Stimulated activated CD4-positive, alpha-beta T cell treated with anti-CD3 and anti-CD28 coated beads, Interleukin-15, amount 100 ng/mL, for 24 hours (primary cell): ENCODE data around the gene PKP1.

Source experiments
- DNase-seq: peaks from one replicate; pipeline ENCODE4 v3.0.0-alpha.2; 2020

The PKP1 gene

DNA sequence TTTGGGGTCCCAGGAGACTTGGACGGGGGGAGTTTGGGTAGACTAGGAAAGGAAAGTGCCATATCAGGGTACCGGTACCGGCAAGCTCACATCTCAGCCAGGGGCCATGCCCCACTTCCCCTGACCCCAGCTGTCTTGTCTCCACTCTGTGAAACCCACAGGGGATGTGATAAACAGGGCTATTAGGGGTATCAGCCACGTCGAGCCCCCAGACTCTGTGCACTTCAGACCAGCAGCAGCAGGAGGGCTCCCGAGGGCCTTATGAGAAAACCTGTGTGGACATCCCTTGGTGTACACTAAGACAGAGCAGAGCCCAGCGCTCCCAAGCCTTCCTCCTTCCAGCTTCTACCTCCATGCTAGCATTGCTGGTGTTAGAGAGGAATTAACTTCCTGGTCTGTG is 47.9 kb downstream of the PKP1 start:
- no peak for DNase-seq

DNA sequence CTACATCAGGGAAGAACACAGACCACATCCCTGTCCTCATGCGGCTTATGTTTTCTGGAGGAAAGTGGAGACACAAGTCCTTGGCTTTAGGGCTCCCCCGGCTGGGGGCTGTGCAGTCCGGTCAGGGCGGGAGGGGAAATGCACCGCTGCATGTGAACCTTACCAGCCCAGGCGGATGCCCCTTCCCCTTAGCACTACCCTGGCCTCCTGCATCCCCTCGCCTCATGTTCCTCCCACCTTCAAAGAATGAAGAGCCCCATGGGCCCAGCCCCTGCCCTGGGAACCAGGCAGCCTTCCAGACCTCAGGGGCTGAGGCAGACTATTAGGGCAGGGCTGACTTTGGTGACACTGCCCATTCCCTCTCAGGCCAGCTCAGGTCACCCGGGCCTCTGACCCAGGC is 48.7 kb downstream of the PKP1 start:
- no peak for DNase-seq

DNA sequence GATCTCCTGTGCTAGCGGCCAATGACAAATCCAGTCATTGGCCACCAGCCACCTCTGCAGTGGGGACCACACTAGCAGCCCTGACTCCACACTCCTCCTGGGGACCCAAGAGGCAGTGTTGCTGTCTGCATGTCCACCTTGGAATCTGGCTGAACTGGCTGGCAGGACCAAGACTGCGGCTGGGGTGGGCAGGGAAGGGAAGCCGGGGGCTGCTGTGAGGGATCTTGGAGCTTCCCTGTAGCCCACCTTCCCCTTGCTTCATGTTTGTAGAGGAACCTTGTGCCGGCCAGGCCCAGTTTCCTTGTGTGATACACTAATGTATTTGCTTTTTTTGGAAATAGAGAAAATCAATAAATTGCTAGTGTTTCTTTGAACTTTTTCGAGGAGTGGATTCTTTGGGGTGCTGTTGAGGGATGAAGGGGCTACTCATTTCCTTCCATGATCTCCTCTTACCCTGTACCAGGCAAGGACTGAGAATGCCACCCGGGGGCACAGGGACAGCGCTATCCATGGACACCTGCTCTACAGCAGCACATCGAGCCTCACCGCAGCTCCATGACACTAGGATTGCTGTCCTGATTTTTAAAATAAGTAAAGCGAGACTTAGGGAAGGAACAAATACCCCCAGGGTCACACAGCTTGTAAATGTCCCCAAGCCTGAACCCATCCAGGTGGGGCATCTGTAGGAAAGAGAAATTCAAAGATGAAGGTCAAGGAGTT is 49.5 kb downstream of the PKP1 start:
- DNase-seq, result no peak

DNA sequence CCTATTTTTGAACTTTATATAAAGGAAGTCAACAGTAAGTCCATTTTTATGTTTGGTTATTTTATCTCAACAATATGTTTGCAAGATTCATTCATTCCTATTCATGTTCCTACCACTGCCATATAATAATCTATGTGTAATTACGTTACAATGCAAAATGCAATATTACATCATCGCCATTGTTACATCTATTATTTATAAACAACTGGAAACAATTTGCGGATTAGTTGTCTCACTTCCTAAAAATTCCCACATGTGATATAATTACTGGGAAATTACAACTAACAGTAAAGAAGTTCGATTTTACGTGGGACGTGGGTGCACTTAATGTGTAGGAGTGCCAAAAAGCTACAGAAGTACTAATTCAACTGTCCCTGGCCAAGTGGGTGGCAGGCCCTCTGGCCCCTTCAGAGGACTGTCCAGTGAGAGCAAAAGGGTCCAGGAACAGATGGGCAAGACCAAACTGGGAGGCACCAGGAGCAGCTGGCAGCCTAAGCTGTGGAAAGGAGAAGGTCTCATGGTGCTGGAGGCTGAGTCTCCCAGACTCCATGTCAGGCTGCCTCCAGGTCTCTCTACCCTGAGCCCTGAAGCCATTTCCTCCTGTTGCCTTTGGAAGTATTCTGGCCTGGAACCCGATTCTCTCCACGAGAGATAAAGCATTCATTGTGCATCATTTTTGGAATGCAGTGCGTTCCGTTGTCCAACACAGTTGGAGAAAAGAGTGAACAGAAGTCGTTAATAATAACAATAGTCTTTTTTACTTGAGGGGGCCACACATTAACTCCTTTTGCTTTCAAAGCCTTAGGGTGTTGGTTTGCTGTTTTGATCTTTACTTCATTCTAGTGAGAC is 51.2 kb downstream of the PKP1 start:
- DNase-seq, result no peak

DNA sequence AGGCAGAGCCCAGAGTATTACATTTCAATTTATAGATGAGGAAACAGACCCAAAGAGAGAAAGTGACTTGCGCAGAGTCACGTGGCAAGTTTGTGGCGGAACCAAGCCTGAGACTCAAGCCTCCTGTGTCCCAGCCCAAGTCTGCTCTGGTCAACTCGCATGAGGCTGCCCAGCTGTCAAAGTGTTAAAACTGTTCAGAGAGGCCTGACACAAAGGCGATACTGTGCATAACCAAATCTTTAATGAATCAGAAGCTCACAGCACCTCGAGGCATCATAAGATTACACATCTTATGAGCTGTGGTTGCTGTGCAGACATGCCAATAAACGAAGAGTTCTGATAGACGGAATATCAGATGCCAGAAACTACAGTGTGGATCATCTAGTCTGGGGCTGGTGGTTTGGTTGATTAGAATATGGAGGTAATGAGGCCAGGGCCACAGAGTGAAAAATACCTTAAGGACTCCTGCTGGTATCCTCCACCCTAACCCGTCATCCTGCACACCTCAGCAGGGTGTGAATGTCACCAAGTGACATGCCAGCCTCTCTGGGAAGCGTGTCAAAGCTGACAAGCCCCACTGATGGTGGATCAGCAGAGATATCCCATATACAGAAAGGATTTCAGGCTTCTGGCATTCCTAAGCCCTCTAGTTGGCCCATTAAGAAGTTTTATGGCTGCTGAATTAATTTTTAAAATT is 52.0 kb downstream of the PKP1 start:
- DNase-seq, result no peak

DNA sequence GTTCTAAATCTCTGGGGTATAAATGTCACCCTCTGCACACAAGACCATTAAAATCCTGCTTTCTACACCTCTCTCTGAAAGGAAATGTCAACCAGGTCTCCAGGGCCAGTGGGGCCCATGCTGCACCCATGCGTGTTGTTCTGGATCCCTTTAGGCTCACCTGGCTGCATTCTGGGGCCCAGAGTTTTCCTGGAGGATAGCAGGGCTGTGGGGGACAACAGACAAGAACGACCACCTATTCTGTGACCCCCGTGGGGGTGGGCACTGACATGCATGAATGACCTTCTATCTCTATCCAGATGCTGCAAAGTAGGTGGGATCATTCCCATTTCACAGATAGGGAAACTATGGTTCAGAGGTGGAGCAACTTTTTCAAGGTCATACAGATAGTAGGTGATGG is 52.6 kb downstream of the PKP1 start:
- DNase-seq, result no peak

DNA sequence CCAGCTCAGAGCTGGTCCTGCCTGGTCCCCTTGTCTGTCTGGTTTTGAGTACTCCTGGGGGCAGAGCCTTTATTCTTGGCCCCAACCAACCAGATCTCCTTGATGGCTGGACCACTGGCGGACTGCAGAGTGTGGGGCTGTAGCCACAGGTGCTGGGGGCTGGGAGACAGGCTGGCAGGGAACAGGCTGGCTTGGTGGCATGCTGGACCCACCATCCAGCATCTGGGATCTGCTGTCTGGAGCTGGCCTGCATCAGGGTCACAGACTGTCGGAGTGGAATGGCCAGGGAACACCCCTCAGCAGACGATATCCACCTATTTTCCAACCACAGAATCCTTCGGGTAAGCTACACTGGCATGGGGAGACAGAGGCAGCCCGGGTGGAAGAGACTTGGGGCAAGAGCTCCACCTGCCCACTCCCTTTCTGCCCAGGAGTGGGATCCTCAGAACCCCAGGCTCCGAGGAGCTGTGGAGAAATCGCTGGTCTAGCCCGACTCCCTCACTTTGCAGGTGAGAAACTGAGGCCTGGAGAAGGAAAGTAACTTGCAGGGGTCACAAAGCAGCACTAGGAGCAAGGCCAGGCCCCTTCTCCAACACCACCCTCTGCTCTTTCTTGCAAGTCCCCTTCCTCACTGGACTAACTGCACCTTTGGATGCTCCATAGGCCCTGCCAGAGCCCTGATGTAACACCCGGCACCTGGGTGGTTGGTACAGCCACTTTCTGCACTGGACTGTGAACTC is 53.6 kb downstream of the PKP1 start:
- no peak for DNase-seq

DNA sequence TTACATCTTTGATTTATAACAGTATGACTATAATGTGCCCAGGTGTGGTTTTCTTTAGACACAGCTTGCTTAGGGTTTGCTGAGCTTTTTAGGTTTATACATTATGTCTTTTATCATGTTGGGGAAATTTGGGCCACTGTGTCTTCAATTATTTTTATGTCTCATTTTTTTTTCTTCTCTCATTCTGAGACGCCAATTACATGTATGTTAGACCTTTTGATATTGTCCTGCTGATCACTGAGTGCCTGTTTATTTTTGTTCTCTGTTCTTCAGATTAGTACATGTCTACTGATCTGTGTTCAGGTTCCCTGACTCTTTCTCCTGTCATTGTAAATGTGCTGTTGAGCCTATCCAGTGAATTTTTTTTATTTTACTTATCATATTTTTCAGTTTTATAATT is 58.1 kb downstream of the PKP1 start:
- no peak for DNase-seq

DNA sequence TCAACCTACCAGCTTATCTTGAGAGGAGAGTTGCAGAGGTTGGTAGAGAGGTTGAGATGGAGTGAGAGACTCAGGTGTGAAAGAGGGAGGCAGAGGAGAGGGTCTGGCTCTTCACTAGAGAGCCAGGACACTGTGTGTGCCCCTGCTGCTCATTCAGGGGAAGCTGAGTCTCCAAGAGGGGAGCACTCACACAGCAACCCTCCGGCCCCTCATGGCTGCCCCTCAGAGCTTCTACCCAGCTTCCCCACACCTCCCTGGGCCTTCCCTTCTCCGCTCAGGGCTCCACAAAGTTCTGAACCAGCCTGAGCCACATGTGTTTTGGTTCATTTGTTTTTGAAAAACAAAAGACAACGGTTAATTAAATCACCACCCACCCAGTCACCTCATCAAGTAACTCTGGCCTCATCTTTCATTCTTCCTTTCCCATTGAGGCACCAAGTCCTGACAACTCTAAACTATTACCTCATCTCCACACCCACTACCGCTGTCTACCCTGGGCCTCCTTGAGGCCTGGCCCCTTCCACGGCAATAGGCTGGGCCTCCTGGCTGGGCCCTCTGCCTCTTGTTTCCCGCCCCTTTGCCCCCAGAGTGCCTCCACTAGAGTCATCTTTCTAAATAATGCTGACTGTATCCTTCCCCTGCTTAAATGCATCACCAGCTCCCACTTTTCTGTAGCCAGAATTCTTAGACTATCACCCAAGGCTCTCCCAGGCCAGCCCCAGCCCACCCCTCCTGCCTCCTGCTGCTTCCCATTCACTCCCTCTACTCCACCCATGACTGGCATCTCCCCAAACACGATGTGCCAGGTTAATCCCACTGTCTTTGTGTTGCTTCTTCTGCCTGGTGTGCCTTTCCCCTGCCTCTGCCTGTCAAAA is 61.1 kb downstream of the PKP1 start:
- no peak for DNase-seq

DNA sequence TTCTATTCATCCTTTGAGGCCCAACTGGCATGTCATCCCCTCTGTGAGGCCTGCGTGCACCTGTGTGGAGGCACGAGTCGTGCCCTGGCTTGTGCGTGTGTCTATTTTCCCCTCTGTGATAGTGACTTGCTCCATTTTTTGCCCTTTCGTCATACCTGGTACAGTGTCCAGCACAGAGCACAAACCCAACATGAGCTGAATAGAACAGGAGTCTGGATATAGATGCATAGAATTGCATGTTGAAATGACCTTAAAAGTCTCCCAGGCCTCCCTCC is 61.7 kb downstream of the PKP1 start:
- no peak for DNase-seq

DNA sequence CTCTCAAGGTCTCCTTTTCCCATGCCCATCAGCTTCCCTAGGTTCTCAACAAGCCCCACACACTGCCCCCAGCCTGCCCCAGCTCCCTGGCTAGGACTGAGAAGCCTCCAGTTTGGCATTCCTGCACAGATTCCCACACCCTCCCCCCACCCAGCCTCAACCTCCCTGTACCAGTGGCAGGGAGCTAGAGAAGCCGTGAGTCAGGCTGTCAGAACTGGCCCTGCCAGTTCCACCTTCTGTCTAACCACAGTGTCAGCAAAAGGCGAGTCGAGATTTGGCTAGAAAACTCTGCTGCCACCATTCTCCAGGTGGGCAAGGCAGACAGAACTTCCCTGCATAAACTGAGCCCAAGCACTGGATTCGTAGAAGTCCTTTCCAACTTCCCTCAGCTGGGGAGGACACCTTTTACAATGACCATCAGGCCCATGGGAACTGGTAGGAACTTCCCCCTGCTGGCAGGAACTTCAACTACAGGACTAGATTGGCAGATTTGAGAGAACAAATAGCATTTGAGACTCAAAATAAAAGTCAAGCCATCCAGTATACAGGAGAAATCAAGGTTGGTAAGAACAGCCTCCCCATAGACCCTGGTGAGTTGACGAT is 63.1 kb downstream of the PKP1 start:
- peak; percentile 21 for DNase-seq

DNA sequence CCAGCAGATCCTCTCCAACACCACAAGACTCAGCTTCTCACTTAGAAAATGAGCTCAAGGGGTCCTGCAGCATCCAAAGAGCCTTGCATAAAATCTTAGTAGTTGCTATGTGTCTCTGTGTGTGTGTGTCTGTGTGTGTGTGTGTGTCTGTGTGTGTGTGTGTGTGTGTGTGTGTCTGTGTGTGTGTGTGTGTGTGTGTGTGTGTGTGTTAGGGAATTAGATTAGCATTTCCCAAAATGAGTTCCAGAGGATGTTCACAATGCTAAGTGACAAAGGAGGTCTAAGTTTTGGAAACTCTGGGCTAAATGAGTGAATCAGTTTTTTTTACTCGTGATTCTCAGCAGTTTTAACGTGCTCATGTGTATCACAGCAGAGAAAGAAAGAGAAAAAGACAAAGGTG is 63.7 kb downstream of the PKP1 start:
- no peak for DNase-seq

DNA sequence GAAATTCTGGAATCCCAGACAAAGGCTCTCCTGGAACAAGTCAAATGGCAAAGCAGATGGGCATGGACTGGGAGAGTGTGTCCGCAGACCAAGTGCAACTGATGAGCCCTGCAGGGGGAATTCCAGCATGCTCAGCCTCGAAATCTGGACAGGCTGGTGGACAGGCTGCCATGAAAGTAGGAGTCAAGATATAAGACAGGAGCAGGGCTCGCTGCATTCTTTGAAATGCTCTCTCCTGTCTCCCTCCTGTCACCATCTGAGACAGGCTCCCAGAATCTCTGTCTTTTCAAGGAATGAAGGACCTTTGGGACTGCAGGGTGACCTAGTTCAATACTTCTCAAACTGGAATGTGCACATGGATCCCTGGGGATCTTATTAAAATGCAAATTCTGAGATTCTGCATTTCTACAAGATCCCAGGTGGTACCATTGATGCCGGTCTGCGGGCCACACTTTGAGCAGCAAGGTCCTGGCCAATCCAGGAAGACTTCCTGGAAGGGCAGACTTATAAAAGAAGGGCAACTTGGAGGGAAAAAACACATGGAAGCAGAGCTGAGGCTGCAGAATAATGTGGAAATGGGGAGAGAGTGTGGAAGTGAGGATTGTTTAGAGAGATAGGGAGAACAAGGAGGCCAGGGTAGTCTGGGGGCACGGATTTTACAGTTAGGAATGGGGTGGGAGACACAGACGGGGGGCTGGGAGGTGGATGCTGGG is 64.3 kb downstream of the PKP1 start:
- no peak for DNase-seq

DNA sequence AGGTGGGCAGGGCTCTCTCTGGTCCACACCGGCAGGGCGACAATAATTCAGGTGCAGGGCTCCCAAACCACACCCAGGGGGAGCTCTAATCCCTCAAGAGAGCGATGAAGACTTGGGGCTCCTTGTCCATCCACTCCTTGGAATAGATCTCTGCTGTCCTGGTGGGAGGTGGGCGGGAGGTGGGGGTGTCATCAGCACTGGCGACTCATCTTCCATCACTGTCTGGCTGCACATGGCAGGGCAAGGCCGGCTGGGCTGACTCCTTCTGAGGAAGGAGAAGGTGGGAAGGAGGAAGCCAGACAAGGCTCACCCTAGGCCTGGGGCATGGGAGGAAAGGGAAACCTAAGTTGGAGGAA is 64.9 kb downstream of the PKP1 start:
- peak; percentile 46 for DNase-seq

DNA sequence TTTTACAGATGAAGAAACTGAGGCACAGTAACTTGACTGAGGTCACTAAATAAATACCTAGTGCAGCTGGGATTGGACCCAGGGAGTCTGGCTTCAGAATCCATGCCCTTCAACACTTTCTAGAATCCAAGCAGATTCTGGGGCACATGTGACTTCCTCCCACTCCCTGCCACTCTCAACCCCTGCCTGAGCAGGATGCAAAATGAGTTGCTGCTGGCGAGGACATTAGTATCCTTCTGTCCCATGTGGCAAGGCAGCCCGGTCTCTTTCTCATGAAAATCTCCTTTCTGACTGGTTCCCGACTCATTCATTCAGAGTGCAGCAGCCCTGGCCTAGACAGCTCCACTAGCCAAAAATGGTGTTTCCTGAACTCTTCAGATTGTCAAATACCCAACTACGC is 65.8 kb downstream of the PKP1 start:
- DNase-seq, result no peak

DNA sequence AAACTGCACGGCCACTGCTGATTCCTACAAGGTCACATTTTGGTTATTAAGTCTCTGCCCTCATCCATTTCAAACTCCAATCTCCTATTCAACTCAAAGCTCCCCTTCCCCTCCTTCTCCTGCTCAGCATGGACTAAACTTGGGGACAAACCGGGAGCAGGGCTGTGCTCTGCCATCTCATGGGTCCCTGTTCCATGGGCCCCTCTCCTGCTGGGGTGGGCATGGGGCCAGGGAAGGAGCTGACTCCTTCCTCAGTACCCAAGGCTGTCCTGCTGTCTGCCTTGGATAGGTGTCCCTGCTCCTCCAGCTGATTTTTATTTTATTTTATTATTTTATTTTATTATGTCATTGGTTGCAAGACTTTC is 67.0 kb downstream of the PKP1 start:
- DNase-seq, result no peak

DNA sequence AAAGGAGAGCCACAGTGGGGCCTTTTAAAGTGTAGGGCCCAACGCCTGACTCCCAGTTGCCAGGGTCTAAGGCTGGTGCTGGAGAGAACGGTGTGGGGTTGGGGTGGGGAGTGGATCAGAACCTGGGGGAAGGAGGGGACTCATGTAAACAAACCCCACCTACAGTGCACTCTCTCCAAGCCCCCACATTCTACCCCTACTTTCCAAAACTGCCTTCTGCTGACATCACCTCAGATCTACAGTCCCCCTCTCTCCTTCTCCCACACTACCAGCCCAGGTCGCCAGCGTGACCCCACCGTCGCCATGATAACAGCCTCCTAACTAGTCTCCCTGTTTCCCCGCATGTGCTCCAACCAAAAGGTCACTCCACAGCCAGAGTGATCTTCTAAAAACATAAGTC is 67.6 kb downstream of the PKP1 start:
- DNase-seq, result no peak

DNA sequence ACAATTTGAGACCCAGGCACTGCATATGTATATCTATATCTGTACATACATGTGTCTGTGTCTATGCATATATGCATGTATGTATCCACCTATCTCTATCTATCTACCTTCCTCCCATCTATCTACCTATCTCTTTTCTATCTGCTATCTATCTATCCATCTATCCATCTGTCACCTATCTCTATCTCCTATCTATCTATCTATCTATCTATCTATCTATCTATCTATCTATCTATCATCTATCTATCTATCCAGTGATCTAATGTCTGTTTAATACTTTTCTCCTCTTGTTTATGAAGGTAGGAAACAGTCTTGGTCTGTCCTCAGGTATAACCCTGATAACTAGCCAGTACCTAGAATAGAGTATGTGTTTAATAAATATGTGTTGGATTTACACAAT is 68.3 kb downstream of the PKP1 start:
- DNase-seq, result no peak

DNA sequence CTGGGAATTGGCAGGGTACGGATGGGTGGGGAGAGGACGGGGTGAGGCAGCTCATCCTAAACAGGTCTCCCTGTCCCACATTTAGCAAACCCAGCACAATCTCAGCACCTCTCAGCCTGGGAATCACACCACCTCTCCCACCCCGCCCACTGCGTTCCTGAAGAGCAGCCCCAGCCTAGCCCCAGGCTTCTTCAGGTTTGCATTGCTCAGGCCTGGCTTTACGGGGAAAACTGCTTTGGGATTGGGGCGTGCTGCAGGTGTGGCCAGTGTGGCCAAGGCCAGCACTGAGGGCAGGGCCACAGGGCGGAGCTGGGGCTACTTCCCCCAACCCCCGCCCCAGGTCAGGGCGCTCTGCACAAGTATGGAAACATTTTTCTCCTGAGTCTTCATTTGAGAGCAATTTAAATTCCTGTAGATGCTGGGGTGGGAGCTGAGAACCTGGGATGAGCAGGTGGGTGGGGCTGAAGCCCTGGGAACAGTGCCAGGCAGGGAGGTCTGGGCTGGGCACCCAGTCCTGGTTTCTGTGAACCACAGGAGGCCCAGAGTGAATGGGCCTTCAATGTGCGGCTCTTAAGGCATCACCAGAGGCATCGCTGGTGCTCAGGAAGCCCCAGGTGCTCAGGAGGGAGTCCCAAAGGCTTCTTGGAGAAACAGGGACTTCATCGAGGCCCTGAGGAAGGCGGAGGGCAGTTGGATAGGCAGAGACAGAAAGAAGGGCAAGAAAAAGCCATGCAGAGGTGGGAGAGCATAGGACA is 70.1 kb downstream of the PKP1 start:
- DNase-seq, result no peak

DNA sequence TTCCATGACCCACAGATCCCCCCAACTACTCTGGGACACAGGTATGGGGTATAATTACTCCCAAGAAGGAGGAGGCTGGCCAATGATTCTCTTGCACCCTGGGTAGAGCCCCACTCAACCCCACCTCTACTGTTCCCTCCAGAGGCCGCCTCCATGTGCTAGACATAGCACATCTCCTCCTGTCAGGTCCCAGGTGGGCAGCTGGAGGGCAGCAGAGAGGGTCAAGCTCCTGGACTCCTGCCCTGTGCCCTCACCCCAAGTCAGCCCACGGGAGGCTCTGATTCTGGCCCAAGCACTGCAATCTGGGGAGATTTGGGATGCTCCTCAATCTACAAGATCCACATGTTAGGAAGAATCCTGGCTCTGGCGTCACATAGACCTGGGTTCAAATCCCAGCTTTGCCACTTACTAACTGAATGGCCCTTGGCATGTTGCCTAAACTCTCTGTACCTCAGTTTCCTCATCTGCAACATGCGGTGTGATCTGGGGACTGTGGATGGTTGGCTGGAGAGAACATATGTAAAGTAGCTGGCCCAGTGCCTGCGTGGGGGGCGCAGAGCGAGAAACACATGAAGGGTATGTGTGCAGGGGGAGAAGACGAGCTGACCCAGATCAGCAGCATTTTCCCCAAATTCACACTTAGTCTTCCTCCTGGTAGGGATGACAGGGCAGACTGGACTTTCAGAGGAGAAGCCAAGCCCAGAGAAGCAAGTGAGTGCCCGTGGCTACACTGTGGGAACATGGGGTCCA is 71.0 kb downstream of the PKP1 start:
- no peak for DNase-seq
